Astrocyte (in vitro differentiated cells and primary cell): Measurements from ENCODE around the gene DES. TPM values are rescaled to one million over a fixed set of nuclear protein-coding genes. Genes with fewer than 3 reads are reported as not detected.

Source experiments
- DNase-seq: peaks from one replicate; pipeline ENCODE4 v3.0.0-alpha.2; 2010; ENCODE audit warnings: low read depth
- FAIRE-seq: peaks from 2 replicates; lab custom pipeline; 2011; peaks lifted over from hg19 to GRCh38; lab: Jason Lieb, UNC
- H2AFZ ChIP-seq: 2 replicates; pipeline ENCODE4 v1.6.0; 2012; ENCODE audit warnings: low read depth, low read length, inconsistent platforms
- H3K27ac ChIP-seq: 2 replicates; pipeline ENCODE4 v1.5.1; 2011; ENCODE audit warnings: low read depth, low read length, inconsistent platforms
- H3K27me3 ChIP-seq: 2 replicates; pipeline ENCODE4 v1.6.0; 2011; ENCODE audit warnings: low read length, inconsistent platforms; ENCODE audit not compliant: insufficient read depth
- H3K36me3 ChIP-seq: 2 replicates; pipeline ENCODE4 v1.5.1; 2011; ENCODE audit warnings: low read length, inconsistent platforms; ENCODE audit not compliant: insufficient read depth
- H3K4me1 ChIP-seq: 2 replicates; pipeline ENCODE4 v1.5.1; 2011; ENCODE audit warnings: low read length, inconsistent platforms; ENCODE audit not compliant: insufficient read depth
- H3K4me2 ChIP-seq: 2 replicates; pipeline ENCODE4 v1.6.0; 2012; ENCODE audit warnings: low read length, inconsistent platforms
- H3K4me3 ChIP-seq: 2 replicates; pipeline ENCODE4 v1.5.1; 2011; ENCODE audit warnings: low read depth, mild to moderate bottlenecking, low read length, inconsistent platforms; ENCODE audit not compliant: insufficient read depth
- H3K79me2 ChIP-seq: 2 replicates; pipeline ENCODE4 v1.6.0; 2012; ENCODE audit warnings: mild to moderate bottlenecking, low read length, inconsistent platforms; ENCODE audit not compliant: insufficient read depth
- H3K9ac ChIP-seq: 2 replicates; pipeline ENCODE4 v1.6.0; 2012; ENCODE audit warnings: mild to moderate bottlenecking, low read length, inconsistent platforms
- H3K9me3 ChIP-seq: 2 replicates; pipeline ENCODE4 v1.5.1; 2012; ENCODE audit warnings: low read depth, mild to moderate bottlenecking, low read length, inconsistent platforms; ENCODE audit not compliant: insufficient read depth
- H4K20me1 ChIP-seq: 2 replicates; pipeline ENCODE4 v1.6.0; 2012; ENCODE audit warnings: low read length, inconsistent platforms; ENCODE audit not compliant: insufficient read depth
- H3K27ac Mint-ChIP-seq: one replicate; pipeline ENCODE4 v1.8.0; 2021; ENCODE audit warnings: mild to moderate bottlenecking, mixed read lengths; ENCODE audit not compliant: unreplicated experiment
- H3K27me3 Mint-ChIP-seq: one replicate; pipeline ENCODE4 v1.8.0; 2021; ENCODE audit warnings: low read depth, mixed read lengths; ENCODE audit not compliant: unreplicated experiment
- H3K36me3 Mint-ChIP-seq: one replicate; pipeline ENCODE4 v1.8.0; 2021; ENCODE audit warnings: low read depth, mixed read lengths; ENCODE audit not compliant: unreplicated experiment
- H3K4me1 Mint-ChIP-seq: one replicate; pipeline ENCODE4 v1.8.0; 2021; ENCODE audit warnings: low read depth, mixed read lengths; ENCODE audit not compliant: unreplicated experiment
- H3K4me3 Mint-ChIP-seq: one replicate; pipeline ENCODE4 v1.8.0; 2021; ENCODE audit warnings: mild to moderate bottlenecking, moderate library complexity, mixed read lengths; ENCODE audit not compliant: unreplicated experiment
- H3K9me3 Mint-ChIP-seq: one replicate; pipeline ENCODE4 v1.8.0; 2021; ENCODE audit warnings: mild to moderate bottlenecking, mixed read lengths; ENCODE audit not compliant: unreplicated experiment
- EZH2 ChIP-seq: IDR thresholded peaks from 2 replicates; pipeline ENCODE4 v1.6.1; 2012; ENCODE audit warnings: mild to moderate bottlenecking, low read length, inconsistent platforms; ENCODE audit not compliant: insufficient read depth
- total RNA-seq: library from RNA; stranded (reverse); gene quantifications from 2 replicates; pipeline ENCODE4 v1.2.1, GENCODE V29; 2021
- TF ChIP-seq, protein P1 (sequence below): IDR thresholded peaks from 2 replicates; pipeline ENCODE4 v1.5.1; 2011; ENCODE audit warnings: low read depth, mild to moderate bottlenecking, inconsistent platforms, low read length, moderate library complexity; ENCODE audit not compliant: insufficient read depth

The DES gene
- total RNA-seq, 1 donor from 2014 or later: 5.4 TPM

DNA sequence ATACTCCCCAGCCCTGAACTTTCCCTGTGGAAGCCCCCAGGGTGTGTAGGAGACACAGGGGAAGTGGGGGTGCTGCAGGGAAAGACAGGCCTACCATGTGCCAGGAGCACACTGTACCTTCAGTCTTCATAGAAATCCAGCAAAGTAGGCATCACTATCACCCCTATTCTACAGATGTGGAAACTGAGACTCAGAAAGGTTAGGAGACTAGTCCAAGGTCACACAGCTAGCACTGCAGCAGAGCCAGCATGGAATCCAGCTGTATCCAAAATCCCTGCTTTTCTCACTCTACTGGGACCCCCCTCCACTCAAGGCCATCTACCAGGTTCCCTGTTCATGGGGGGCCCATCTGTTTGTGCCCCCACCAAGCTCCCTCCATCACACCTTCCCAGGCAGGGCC, 37.3 kb upstream of the DES start:
- H3K4me3 Mint-ChIP-seq: no peak overlapping the region
- H4K20me1 ChIP-seq: peaks cover 6% of the 10 kb centered on the region
- TF ChIP-seq, protein P1, sequence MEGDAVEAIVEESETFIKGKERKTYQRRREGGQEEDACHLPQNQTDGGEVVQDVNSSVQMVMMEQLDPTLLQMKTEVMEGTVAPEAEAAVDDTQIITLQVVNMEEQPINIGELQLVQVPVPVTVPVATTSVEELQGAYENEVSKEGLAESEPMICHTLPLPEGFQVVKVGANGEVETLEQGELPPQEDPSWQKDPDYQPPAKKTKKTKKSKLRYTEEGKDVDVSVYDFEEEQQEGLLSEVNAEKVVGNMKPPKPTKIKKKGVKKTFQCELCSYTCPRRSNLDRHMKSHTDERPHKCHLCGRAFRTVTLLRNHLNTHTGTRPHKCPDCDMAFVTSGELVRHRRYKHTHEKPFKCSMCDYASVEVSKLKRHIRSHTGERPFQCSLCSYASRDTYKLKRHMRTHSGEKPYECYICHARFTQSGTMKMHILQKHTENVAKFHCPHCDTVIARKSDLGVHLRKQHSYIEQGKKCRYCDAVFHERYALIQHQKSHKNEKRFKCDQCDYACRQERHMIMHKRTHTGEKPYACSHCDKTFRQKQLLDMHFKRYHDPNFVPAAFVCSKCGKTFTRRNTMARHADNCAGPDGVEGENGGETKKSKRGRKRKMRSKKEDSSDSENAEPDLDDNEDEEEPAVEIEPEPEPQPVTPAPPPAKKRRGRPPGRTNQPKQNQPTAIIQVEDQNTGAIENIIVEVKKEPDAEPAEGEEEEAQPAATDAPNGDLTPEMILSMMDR: no peak
- TF ChIP-seq EZH2: no peak
- FAIRE-seq (no peak), DNase-seq (no peak)
- H2AFZ ChIP-seq: no peak overlapping the region
- H3K79me2 ChIP-seq: no peaks in the 10 kb centered on the region
- no peak overlapping the region for H3K9ac ChIP-seq
- no peak overlapping the region for H3K4me2 ChIP-seq
- no peaks in the 10 kb centered on the region for H3K9me3 ChIP-seq
- peaks cover 31% of the 10 kb centered on the region for H3K36me3 Mint-ChIP-seq
- H3K27ac Mint-ChIP-seq: no peak overlapping the region
- no peaks in the 10 kb centered on the region for H3K4me1 Mint-ChIP-seq
- H3K27ac ChIP-seq: no peak overlapping the region
- no peaks in the 10 kb centered on the region for H3K27me3 Mint-ChIP-seq
- H3K36me3 ChIP-seq: peaks cover 12% of the 10 kb centered on the region
- peaks cover 2% of the 10 kb centered on the region for H3K9me3 Mint-ChIP-seq
- no peaks in the 10 kb centered on the region for H3K4me1 ChIP-seq
- H3K27me3 ChIP-seq: no peaks in the 10 kb centered on the region
- no peak overlapping the region for H3K4me3 ChIP-seq

DNA sequence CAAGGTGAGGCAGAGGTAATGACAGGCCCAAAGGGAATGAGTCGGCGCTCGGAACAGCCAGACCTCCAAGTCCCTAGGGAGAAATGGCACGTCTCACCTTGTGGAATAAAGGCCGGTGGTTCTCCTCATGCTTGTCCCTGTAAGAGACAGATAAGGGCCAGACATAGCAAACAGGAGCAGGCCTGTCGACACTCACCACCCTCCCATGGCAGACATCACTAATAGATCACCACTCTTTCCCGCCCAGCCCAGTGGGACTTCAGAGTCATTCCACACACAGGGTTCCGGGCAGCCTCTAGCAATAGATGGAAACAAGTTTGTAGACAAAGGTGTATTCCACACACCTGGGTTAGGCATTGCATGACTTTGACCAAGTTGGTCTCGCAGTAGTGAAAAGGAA, 36.7 kb upstream of the DES start:
- Histone ChIP-seq H2AFZ (no peak overlapping the region), H4K20me1 (peaks cover 10% of the 10 kb centered on the region), H3K4me3 (no peak overlapping the region), H3K79me2 (peaks cover 3% of the 10 kb centered on the region), H3K9ac (no peak overlapping the region), H3K36me3 (peaks cover 12% of the 10 kb centered on the region), H3K27ac (no peak overlapping the region), H3K9me3 (no peaks in the 10 kb centered on the region), H3K4me2 (no peak overlapping the region), H3K4me1 (peaks cover 2% of the 10 kb centered on the region), H3K27me3 (no peaks in the 10 kb centered on the region)
- DNase-seq (no peak), FAIRE-seq (no peak)
- H3K4me3 Mint-ChIP-seq: no peak overlapping the region
- H3K27ac Mint-ChIP-seq: no peak overlapping the region
- H3K9me3 Mint-ChIP-seq: peaks cover 2% of the 10 kb centered on the region
- H3K36me3 Mint-ChIP-seq: peaks cover 33% of the 10 kb centered on the region
- no peak for TF ChIP-seq EZH2
- TF ChIP-seq, protein P1: no peak
- no peaks in the 10 kb centered on the region for H3K4me1 Mint-ChIP-seq
- no peaks in the 10 kb centered on the region for H3K27me3 Mint-ChIP-seq

DNA sequence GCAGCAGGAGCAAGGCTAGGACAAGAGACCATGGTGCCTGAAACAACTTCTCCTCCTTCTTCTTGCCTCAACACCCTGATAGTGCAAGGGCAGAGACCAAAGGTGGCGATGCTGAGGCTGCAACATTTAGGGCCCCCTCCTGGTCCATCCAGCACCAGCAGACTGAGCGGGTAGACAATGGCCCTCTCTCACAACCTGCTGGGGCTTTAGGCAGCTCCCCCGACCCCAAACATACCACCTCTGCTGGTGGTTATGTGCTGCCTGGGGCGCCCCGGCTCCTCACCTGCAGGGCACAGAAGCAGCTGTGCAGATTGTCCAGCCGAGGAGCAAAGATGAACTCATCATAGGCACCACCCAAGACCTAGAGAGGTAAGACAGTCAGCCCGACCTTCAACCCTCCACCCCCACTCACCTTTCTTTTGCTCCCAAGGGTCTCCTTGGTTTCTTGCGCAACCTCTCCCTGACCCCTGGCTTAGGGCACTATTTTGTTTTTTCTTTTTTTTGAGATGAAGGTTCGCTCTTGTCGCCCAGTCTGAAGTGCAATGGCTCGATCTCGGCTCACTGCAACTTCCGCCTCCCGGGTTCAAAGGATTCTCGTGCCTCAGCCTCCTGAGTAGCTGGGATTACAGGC, 34.0 kb upstream of the DES start:
- Mint-ChIP-seq H3K4me3 (no peak overlapping the region), H3K27me3 (no peaks in the 10 kb centered on the region), H3K36me3 (peaks cover 31% of the 10 kb centered on the region), H3K9me3 (peaks cover 2% of the 10 kb centered on the region), H3K4me1 (no peaks in the 10 kb centered on the region), H3K27ac (no peak overlapping the region)
- TF ChIP-seq, protein P1: no peak
- no peak for TF ChIP-seq EZH2
- no peak for DNase-seq
- Histone ChIP-seq H4K20me1 (peaks cover 16% of the 10 kb centered on the region), H3K9ac (no peak overlapping the region), H3K9me3 (no peaks in the 10 kb centered on the region), H3K36me3 (peaks cover 12% of the 10 kb centered on the region), H3K27ac (no peak overlapping the region), H3K79me2 (peaks cover 11% of the 10 kb centered on the region), H3K4me2 (no peak overlapping the region), H3K27me3 (no peaks in the 10 kb centered on the region), H3K4me1 (peaks cover 14% of the 10 kb centered on the region), H2AFZ (no peak overlapping the region), H3K4me3 (no peak overlapping the region)
- no peak for FAIRE-seq
